Measurements from ENCODE around the gene COL4A2. TPM values are rescaled to one million over a fixed set of nuclear protein-coding genes. Genes with fewer than 3 reads are reported as not detected.
A peak's percentile ranks its signal among the peaks of the same experiment; 100 is the strongest.

The COL4A2 gene
- total RNA-seq, 1 experiment from 2014 or later, result 74.5 TPM

GRCh38 chr13:110411688-110412059, 104.6 kb downstream of the COL4A2 start:
- Histone ChIP-seq H3K36me3 (ENCODE audit: low read depth, low read length) (no peaks in the 10 kb centered on the region), H3K9ac (ENCODE audit: low read length) (peak overlapping the region; percentile 75), H3K27ac (ENCODE audit: low read length) (peak overlapping the region; percentile 88), H3K79me2 (ENCODE audit: low read length) (no peaks in the 10 kb centered on the region), H3K9me3 (ENCODE audit: low read length) (no peaks in the 10 kb centered on the region), H3K9me2 (replicated peaks; ENCODE audit: low read length) (no peaks in the 10 kb centered on the region), H3K4me3 (ENCODE audit: low read length) (no peak overlapping the region), H3F3A (ENCODE audit: low read length, unreplicated experiment) (no peaks in the 10 kb centered on the region), H4K20me1 (ENCODE audit: low read length) (no peaks in the 10 kb centered on the region), H3K4me1 (ENCODE audit: insufficient read depth, low read length) (peaks cover 32% of the 10 kb centered on the region), H3K4me2 (ENCODE audit: low read length) (peak overlapping the region; percentile 44), H3K27me3 (ENCODE audit: low read length) (no peaks in the 10 kb centered on the region), H2AFZ (ENCODE audit: low read length) (no peak overlapping the region)
- no peak for DNase-seq
- no peak for TF ChIP-seq EZH2phosphoT487 (IDR thresholded peaks at IDR 0.05; ENCODE audit: borderline replicate concordance, low read length)
- no peak for TF ChIP-seq EZH2 (IDR thresholded peaks at IDR 0.05; ENCODE audit: low read length, unreplicated experiment)
- no peak for TF ChIP-seq CTCF (conservative IDR thresholded peaks at IDR 0.05; ENCODE audit: low read depth, low read length)
- intact Hi-C loops (cut with micrococcal nuclease), result loop anchor here (1.0 to 5.0 kb wide), 6 partner anchors 31 to 189 kb away; partner anchors contain the start of genes COL4A1 and COL4A2
- ATAC-seq, result no peak
- CTCF ChIA-PET, result interaction anchor here (0.6 to 1.3 kb wide), 6 partner anchors 32 to 164 kb away, joined by 4 to 9 read pairs (median 6); no protein-coding TSS in a partner anchor
- POLR2A ChIA-PET (ENCODE audit: unreplicated experiment), result interaction anchor here (1.0 kb wide), 1 partner anchor 105 kb away, joined by 6 read pairs; the partner anchor contains the start of gene COL4A1
- BruUV-seq (replicated peaks), result no TSS peak

GRCh38 chr13:110412132-110412914, 105.2 kb downstream of the COL4A2 start:
- Histone ChIP-seq H3F3A (ENCODE audit: low read length, unreplicated experiment) (no peaks in the 10 kb centered on the region), H3K9me2 (replicated peaks; ENCODE audit: low read length) (no peaks in the 10 kb centered on the region), H4K20me1 (ENCODE audit: low read length) (no peaks in the 10 kb centered on the region), H3K27ac (ENCODE audit: low read length) (peak overlapping the region; percentile 88), H3K27me3 (ENCODE audit: low read length) (no peaks in the 10 kb centered on the region), H3K79me2 (ENCODE audit: low read length) (no peaks in the 10 kb centered on the region), H3K9me3 (ENCODE audit: low read length) (no peaks in the 10 kb centered on the region), H3K9ac (ENCODE audit: low read length) (peak overlapping the region; percentile 75), H3K4me2 (ENCODE audit: low read length) (peak overlapping the region; percentile 44), H3K4me3 (ENCODE audit: low read length) (no peak overlapping the region), H3K4me1 (ENCODE audit: insufficient read depth, low read length) (peaks cover 32% of the 10 kb centered on the region), H2AFZ (ENCODE audit: low read length) (no peak overlapping the region), H3K36me3 (ENCODE audit: low read depth, low read length) (no peaks in the 10 kb centered on the region)
- ChIA-PET POLR2A (ENCODE audit: unreplicated experiment) (interaction anchor here (0.5 to 1.0 kb wide), 2 partner anchors 69 to 106 kb away, joined by 3 to 6 read pairs; partner anchors contain the start of gene COL4A1), CTCF (interaction anchor here (0.6 to 1.3 kb wide), 7 partner anchors 32 to 165 kb away, joined by 4 to 9 read pairs (median 6); no protein-coding TSS in a partner anchor)
- intact Hi-C loops (cut with micrococcal nuclease), result loop anchor here (1.0 to 5.0 kb wide), 6 partner anchors 32 to 190 kb away; partner anchors contain the start of genes COL4A1 and COL4A2
- ATAC-seq (peak; percentile 87), DNase-seq (peak; percentile 92)
- BruUV-seq (replicated peaks), result no TSS peak
- TF ChIP-seq EZH2 (IDR thresholded peaks at IDR 0.05; ENCODE audit: low read length, unreplicated experiment), result no peak
- no peak for TF ChIP-seq EZH2phosphoT487 (IDR thresholded peaks at IDR 0.05; ENCODE audit: borderline replicate concordance, low read length)
- TF ChIP-seq CTCF (conservative IDR thresholded peaks at IDR 0.05; ENCODE audit: low read depth, low read length), result peak; percentile 87
